Stimulated activated naive CD4-positive, alpha-beta T cell (primary cell): ENCODE results near the gene NOG.

Source experiments
- DNase-seq, 6 experiments: peaks; one replicate each; lab custom pipeline; 2025; lab: John Stamatoyannopoulos, UW

NOG gene

GRCh38 chr17:56593646-56594319 lies at the start of gene NOG:
Gene NOG (plus strand): TSS chr17:56593699. CDS start chr17:56594224, 525 bp downstream.
- DNase-seq = peak; percentile 38 to 87 (median 68)

- no peak for DNase-seq
Observed at GRCh38 chr17:56545106-56545505, 48.4 kb upstream of the NOG start.

GRCh38 chr17:56545930-56546329 lies 47.6 kb upstream of the NOG start:
- no peak for DNase-seq

GRCh38 chr17:56548661-56549060 lies 44.8 kb upstream of the NOG start:
- no peak for DNase-seq

- no peak for DNase-seq
Observed at GRCh38 chr17:56549501-56549900, 44.0 kb upstream of the NOG start.

GRCh38 chr17:56557682-56558081 lies 35.8 kb upstream of the NOG start:
- DNase-seq = no peak

- no peak for DNase-seq
Observed at GRCh38 chr17:56558088-56558487, 35.4 kb upstream of the NOG start.

- DNase-seq = no peak
Observed at GRCh38 chr17:56570199-56570598, 23.3 kb upstream of the NOG start.

- DNase-seq = no peak
Observed at GRCh38 chr17:56571456-56571855, 22.0 kb upstream of the NOG start.

- DNase-seq = no peak
Observed at GRCh38 chr17:56577190-56577842, 16.2 kb upstream of the NOG start.

- no peak for DNase-seq
Observed at GRCh38 chr17:56577843-56578204, 15.7 kb upstream of the NOG start.

- no peak for DNase-seq
Observed at GRCh38 chr17:56581635-56582627, 11.6 kb upstream of the NOG start.

GRCh38 chr17:56583772-56584171 lies 9.7 kb upstream of the NOG start:
- no peak for DNase-seq

GRCh38 chr17:56587298-56587697 lies 6.2 kb upstream of the NOG start:
- no peak for DNase-seq

GRCh38 chr17:56592487-56593085 lies 913 bp upstream of the NOG start:
- peak; percentile 57 to 92 (median 74) for DNase-seq

- DNase-seq = peak; percentile 57 to 90 (median 78)
Observed at GRCh38 chr17:56593086-56593645, 333 bp upstream of the NOG start.

GRCh38 chr17:56594320-56595107 lies 1.0 kb downstream of the NOG start:
- DNase-seq = peak; percentile 28 to 73 (median 60)

- peak in 1 of 6 experiments; percentile 48 for DNase-seq
Observed at GRCh38 chr17:56595108-56595418, 1.6 kb downstream of the NOG start.

- peak in 4 of 6 experiments; percentile 26 to 30 (median 27) for DNase-seq
Observed at GRCh38 chr17:56595831-56596690, 2.6 kb downstream of the NOG start.
